ENCODE data around the gene DNM3.

- TF ChIP-seq CTCF (IDR thresholded peaks at IDR 0.05) = no peak
- no peak for TF ChIP-seq EZH2 (IDR thresholded peaks at IDR 0.05; ENCODE audit: borderline replicate concordance, insufficient read depth, low read depth, low read length, poor library complexity, severe bottlenecking)
Observed at GRCh38 chr1:172452536-172453152, 611.3 kb downstream of the DNM3 start.
